ENCODE results near the gene BCL2L13.

Gene BCL2L13

DNA sequence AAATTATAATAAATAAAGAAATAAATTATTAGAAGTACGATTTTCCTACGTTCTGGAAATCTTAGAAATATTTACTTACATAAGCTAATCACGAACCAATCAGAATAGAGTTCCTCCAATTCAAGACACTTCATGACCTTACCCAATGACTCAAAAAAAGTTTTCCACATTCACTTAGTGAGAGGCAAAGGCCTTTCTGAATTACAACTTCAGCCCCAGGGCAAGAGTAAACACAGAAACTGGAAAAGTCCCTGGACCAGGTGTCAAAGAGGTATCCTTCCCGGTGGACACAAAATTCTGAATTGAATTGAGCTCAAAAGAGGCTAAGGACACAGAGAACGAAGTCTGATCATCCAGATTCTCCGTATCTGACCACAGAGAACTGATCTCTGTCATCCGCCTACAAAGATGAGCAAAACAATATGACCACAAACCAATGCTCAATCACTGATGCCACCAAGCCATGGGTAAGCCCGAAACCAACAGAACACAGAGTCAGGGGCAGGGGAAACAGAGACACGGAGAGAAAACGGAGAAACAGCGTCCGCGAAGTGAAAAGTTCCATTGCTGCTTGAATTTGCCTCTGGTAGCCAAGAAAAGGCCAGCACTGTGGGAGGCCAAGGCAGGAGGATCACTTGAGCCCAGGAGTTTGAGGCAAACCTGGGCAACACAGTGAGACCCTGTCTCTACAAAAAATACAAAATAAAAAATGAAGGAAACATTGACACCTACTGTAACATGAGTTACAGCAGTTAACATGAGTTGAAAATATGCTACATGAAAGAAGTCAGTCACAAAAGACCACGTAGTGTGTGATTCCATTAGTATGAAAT is 128.9 kb downstream of the BCL2L13 start:
- no peak for DNase-seq

DNA sequence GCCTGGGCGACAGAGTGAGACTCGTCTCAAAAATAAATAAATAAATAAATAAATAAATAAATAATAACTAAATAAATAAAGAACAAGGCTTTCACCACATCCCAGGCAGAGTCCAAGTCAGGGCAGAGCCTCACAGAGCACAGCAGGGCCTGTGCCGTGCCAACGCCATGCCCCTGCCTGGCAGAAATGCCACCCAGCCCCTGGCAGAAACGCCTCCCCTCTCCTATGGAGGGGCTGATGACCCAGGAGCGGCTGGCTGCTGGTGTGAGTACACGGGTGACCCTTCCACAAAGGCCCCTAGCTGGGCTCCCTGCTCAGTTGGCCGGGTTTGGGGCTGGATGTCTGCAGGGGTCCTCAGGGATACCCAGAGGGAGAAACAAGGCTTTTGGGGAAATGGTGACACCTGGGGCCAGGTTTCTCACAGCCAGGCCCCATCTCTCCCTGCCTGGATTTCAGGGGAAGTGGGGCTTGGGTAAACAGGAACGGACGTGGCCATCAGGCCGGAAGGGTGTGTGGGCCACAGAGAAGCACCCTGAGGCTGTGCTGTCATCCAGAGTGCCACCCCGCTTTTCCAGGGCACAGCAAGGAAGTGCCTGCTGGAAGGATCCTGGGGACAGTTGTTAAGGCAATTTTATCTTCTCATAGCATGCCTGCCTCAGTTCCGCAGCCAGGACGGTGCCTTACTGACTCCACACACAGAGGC is 130.6 kb downstream of the BCL2L13 start:
- DNase-seq: no peak

DNA sequence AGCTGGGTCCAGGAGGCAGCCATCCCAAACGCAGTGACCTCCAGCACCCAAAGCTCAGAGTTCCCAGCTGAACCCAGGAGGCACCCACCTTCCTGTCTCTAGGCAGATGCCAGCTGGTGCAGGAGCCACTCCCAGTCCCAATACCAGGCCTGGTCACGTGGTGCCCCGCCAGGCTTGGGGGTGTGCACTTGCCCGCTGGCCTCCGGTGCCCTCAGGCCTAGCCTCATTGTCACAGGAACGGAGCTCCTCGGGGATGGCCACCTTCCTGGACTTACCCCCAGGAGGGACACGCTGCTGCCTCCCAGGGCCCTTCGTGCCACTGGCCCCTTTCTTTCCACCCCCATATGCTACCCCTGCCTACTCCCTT is 131.1 kb downstream of the BCL2L13 start:
- no peak for DNase-seq

DNA sequence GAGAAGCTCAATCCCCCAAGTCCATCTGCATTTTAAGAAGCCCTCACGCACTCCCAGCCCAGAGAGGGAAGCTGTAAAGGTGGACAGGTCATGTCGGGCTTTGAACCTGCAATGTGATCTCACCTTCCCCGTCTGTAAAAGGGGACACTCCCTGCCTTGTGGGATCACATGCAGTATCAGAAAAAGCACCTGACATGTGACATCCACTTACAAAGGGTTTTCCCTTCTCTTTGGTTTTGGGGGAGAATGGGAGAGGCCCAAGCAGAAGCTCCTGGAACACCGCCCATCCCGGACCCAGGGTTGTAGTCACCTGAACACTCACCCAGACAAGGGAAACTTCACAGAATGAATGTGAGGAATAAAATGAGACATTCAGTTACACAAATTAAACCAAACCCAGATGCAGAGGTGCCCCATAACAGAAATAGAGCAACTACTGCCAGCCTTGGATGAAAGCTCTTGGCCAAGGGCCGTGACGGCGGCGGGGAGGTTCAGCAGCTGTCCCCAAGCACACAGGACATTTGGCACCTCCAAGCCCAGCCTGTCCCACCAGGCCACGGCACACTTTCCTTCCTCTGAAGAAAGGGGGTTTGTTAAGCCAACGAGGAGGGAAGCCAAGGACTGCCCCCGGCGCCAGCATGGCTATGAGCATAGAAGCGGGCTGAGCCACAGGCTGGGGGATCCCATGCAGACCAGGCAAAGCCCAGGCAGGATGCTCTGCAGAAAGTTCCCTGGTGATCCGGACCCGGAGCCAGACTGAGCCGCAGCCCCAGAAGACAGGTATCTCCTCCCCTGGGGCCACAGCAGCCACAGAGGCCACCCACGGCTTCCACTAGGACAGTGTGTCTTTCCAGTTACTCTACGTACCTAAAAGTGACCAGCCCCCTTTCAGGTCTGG is 131.9 kb downstream of the BCL2L13 start:
- DNase-seq: no peak

DNA sequence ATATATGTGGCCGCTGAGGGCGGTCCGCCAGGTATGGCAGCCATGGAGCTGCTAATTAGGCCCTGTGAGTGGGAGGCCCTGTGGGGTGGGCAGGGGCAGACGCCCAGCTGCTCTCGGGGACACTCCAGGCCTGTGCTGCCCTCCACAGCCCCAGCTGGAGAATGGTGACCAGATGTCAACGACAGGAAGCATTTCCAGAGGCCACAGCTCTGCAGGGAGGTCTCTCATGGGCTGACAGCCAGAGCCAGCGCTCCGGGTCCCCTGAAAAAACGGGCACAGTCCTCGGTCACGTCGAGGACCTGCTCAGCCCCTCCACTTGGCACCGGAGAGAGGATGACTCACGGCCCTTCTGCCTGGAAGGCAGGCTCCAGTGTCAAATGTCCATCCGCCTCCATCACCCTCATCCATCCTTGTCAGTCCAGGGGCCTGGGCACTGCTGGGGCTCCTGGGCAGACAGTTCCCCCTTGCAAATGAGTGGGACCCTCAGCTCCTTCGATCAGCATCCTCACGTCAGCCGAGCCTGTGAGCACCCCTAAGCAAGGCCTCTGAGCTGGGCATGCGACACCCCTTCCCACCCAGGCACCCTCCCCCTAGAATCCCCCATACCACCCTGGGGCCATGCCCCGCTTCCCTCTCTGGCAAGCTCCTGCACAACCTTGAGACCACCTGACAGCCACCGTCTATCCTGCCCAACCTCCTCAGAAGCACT is 133.8 kb downstream of the BCL2L13 start:
- peak in 1 of 2 experiments; percentile 42 for DNase-seq

DNA sequence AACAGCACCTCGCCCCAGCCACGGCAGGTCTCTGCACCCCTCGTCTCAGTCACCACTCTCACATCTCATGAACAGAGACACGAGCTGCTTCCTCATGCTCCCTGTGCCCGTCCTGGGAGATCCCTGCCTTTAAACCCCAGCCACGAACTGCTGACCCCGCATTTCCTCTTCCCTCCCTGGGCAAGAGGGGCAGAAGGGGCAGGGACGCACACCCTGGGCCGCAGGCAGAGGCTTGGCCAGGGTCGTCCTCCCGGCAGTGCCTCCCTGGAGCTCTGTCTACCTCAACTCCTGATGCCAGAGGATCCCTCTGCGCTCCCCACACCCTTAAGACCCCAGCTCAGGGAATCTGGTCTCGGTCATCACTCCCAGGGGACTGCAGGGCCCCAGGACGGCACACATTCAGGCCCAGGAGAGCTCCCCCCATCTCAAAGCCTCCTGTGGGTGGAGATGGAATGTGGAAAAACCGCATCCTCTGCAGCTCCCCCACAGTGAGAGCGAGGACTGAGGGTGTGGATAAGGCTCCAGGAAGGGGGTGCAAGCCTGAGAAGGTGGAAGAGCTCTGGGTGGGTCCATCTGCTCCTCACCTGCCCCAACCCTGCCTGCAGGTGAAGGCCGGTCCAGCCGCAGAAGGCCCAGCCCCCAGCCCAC is 134.5 kb downstream of the BCL2L13 start:
- DNase-seq: no peak

DNA sequence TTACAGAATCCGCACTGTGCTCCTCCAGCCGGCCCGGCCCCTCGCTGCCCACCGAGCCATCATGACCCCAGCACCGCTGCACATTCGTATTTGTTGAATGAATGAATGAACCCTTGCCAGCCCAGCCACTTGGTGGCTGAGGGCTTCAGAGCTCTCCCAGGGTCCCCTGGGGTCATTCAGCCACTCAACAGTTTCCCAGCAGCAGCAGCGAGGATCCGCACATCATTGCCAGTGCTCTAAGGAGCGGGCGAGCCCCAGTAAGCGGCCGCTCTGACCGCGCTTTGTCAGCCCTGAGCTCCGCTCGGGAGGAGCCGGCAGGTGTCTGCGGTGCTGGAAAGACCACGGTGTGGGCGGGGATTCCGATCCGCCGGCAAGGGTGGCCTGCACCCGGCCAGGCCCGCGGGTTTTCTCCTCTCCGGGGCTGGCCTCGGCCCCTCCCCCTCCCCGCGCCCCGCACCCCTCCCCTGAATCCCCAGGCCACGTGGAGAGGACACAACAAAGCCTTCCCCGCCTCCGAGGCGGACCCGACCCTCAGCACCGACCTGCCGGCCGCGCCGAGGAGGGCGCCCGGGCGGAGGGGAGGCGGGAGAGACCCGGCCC is 135.1 kb downstream of the BCL2L13 start:
- peak in 1 of 2 experiments; percentile 53 for DNase-seq

DNA sequence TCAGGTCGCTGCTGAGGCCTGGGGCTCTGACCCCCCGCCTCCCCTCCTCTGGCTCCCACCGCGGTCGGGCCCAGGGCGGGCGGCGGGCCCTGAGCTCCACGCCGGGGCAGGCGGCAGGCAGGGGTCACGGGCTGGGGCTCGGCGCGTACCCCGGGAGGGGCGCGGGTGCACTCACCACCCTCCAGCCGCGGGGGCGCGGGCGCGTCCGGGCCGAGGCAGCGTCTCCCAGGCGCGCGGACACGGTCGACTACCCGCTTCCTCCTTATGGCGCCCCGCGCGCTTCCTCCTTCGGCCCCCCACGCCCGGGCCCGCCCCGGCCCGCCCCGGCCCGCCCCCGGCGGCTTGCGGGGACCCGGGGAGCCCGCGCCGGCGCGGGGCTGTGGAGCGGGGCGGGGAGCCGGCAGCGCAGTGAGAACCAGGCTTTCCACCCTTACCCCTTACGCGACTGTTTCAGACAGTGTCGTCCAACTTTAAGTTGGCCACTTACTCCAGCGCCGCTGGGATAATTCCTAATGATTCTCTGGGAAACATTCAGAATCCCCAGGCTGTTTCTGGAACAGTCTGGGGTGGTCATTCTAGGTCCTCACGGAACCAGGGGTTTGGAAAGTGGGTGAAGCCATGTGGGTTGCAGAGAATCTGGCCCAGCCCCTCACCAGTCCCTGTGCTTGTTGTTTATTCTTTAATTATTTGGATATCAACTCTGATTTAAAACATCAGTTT is 135.8 kb downstream of the BCL2L13 start, which contains the start of gene BID:
BID (minus strand) TSS at position 264 of the 720 bp plus-strand sequence. CDS start 24,353 bp downstream, outside the sequence.
- DNase-seq: peak in 1 of 2 experiments; percentile 38

DNA sequence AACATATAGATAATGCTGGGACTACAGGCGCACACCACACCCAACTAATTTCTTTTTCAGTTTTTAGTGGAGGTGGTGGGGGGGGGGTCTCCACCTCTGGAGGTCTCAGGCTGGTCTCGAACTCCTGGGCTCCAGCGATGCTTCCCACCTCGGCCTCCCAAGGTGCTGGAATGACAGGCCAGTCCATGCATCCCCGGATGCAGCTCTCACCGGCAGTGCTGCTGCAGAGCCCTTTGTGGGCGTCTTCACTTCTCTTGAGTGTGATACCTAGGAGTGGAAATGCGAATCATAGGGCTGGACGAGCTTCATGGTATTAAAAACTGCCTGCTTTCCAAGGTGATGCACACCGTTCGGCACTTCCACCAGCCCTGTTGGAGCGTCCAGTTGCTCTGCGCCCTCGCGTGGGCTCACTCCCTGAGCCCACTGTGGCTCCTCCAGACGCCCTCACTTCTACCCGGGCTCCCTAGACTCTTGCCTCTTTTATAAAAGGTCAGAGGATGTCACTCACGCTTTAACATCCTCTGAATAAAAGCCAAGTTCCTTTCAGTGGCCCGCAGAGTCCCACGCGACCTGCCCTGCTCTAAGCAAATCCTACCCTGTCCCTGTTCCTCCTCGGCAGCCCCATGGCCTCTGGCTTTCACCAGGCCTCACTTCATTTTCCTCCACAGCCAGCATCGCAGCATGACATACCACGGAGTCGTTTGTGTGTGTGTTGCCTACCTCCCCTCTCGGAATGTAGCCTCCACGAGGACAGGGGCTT is 136.5 kb downstream of the BCL2L13 start:
- DNase-seq: no peak

DNA sequence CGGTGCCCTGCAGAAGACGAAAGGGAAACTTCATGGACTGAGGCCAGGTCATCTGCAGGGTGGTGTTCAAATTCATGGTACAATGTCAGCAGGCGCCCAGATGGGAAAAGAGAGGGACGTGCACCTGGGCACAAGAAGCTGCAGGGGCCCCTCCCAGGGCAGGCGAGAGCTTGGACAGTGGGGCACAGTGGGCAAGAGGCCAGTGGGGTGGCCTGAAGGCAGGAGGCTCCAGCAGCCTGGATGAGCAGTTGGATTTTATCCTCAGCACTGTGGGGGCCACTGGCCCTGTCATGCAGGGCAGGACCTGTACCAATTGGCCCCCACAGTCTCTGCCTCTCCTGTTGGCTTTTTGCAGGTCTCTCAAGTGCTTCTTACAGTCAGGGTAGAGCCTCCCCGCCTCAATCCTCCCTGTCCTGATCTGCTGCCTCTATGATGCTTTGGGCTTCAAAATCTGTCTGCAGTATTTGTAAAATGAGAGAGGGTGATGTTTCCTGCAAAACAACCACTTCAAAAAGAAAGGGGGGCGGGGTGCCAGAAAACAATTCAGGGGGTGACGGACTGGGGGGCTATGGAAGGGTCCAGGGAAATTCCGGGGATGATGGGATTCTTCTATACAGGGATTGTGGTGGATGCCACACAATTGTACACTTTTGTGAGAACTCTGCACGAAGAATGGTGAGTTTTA is 137.4 kb downstream of the BCL2L13 start:
- no peak for DNase-seq

DNA sequence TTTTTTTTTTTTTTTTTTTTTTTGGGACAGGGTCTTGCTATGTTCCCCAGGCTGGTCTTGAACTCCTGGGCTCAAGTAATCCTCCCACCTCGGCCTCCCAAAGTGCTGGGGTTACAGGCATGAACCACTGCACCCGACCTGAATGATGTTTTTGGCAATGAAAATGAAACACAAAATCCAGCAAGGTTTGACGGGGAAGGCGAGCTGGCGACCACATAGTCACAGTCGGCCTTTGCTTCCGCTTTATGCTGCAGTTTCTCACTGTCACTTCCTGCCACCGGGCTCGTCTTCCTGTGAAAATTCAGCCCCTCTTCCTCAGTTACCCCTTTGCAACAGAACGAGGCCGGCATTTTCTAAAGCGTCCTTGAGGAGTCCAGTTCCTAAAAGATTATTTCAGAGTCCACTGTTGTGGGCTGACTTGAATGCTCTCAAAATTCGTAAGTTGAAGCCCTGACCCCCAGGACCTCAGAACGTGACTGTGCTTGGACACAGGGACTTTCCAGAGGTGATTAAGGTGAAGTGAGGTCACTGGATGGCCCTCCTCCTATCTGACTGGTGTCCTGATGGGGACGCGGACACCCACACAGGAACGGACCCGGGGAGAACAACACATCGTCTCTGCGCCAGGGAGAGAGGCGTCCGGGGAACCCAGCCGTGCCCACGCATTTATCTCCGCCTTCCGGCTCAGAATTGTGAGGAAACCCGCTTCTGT is 138.6 kb downstream of the BCL2L13 start:
- DNase-seq: no peak

DNA sequence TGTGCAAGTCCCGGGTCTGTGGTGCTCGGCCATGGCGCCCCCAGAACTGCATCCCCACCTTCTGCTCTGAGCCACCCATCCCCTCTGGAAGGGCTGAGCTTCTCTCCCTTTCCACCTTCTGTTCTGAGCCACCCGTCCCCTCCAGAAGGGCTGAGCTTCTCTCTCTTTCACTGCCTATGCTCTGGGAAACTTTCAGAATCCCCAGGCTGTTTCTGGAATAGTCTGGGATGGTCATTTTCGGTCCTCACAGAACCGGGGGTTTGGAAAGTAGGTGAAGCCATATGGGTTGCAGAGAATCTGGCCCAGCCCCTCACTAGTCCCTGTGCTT is 139.1 kb downstream of the BCL2L13 start:
- DNase-seq: no peak

DNA sequence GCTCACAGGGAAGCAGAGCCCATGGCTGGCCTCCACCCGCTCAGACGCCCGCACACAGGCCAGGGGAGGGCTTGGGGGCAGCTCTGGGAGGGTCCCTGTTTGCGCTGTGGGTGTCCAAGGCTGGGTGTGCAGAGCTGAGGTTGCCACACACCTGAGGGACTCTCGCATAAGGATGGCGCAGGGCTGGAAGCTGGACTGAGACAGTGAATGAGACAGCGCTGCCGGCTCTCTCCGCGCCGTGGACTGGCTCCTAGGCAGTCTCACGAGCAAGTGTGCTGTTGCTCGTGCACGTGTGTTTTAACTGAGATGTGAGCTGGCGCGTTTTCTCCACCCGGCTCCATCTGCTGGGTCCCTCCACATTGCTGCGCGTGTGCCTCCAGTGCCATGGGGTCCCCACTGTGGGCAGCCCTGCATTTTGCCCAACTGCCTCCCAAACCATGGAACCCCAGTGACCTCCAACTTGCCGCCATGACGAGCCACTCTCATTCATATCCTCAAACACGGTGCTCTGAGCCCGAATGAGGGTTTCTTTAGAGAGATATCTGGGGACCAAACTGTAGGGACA is 139.9 kb downstream of the BCL2L13 start:
- no peak for DNase-seq

DNA sequence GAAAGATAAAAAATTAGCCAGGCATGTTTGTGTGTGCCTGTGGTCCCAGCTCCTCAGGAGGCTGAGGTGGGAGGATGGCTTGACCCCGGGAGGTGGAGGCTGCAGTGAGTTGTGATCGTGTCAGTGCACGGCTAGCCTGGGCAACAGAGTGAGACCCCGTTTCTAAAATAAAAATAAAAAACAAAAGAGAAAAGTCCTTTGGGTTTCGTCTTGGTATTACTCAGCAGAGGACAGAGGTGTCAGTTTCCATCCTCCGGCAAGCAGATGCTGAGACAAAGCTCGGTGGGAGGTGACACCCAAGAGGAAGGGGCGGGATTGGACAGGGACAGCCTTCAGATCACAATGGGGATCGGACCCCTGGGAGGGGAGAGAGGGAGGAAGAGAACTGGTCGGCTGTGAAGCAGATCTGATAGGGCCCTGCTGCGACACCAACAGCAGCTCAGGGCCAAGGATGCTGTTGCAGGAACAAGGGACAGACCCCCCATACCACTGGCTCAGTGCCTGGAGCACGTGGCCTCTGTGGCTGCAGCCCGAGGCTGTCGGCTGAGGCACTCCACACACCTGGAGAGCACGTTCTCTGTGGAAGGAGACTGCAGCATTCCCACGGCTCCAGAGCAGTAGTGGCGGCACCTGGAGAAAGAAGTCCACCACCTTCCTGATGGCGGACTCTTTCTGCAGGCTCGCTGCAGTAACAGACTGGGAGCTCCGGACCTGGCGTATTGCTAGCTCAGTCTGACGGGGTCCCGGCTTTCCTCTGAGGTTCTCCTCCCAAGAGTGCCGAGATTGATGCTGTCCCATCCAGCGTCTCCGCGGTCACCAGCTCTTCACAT is 140.9 kb downstream of the BCL2L13 start:
- DNase-seq: no peak

DNA sequence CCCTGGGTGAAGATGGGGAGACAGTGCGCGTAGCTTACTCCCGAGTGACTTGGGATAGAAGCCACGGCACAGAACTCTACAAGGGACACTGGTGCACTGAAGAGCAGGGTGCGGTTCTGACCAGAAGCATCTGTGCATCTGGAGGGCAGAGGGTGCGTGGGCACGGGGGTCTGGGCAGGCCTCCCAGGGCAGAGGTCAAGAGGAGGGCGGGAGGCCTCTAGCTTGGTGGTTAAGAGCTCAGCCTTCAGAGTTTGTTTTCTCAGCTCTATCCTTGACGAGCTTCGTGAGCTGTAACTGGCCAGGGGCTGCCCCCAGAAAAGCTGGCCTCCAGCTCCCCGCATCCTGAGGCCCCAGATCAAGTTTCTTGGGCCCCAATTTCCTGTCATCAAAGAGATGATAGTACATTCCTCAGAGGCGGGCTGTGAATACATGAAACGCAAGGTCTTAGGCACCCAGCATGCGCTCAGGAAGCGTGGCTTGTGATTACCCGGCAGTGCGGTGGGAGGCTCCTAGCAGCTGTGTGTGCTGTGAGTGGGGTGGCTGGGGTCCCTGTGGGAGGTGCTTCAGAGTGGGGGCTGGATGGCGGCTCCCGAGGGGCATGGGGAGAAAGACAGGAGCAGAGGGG is 141.7 kb downstream of the BCL2L13 start:
- DNase-seq: no peak
